Ishikawa (cell line): ENCODE data around the gene PHKA2.

Experiments
- CEBPB ChIP-seq: IDR thresholded peaks from 2 replicates; pipeline ENCODE4 v1.6.1; 2012
- CREB1 ChIP-seq: IDR thresholded peaks from 2 replicates; pipeline ENCODE4 v1.6.1; 2012; ENCODE audit warnings: low read depth
- EGR1 ChIP-seq: IDR thresholded peaks from 2 replicates; pipeline ENCODE4 v1.6.1; 2012
- EP300 ChIP-seq: IDR thresholded peaks from 2 replicates; pipeline ENCODE4 v1.6.1; 2012; ENCODE audit warnings: borderline replicate concordance
- FOXM1 ChIP-seq: IDR thresholded peaks from 2 replicates; pipeline ENCODE4 v1.6.1; 2012; ENCODE audit warnings: low read depth, borderline replicate concordance
- NFIC ChIP-seq: IDR thresholded peaks from 2 replicates; pipeline ENCODE4 v1.6.1; 2012
- RAD21 ChIP-seq: IDR thresholded peaks from 2 replicates; pipeline ENCODE4 v1.6.1; 2012; ENCODE audit warnings: low read depth
- TAF1 ChIP-seq: IDR thresholded peaks from 2 replicates; pipeline ENCODE4 v1.6.1; 2012; ENCODE audit warnings: low read depth, mild to moderate bottlenecking
- TCF12 ChIP-seq: IDR thresholded peaks from 2 replicates; pipeline ENCODE4 v1.6.1; 2012; ENCODE audit warnings: low read depth
- TEAD4 ChIP-seq: IDR thresholded peaks from 2 replicates; pipeline ENCODE4 v1.6.1; 2012
- YY1 ChIP-seq: IDR thresholded peaks from 2 replicates; pipeline ENCODE4 v1.6.1; 2012; ENCODE audit warnings: low read depth
- ZBTB7A ChIP-seq: IDR thresholded peaks from 2 replicates; pipeline ENCODE4 v1.6.1; 2012; ENCODE audit warnings: low read depth
- TF ChIP-seq, protein P1 (sequence below): IDR thresholded peaks from 2 replicates; pipeline ENCODE4 v1.6.1; 2012; ENCODE audit warnings: low read depth, mild to moderate bottlenecking
- TF ChIP-seq, protein P2 (sequence below): IDR thresholded peaks from 2 replicates; pipeline ENCODE4 v1.6.1; 2012
- TF ChIP-seq, protein P3 (sequence below): IDR thresholded peaks from 2 replicates; pipeline ENCODE4 v1.6.1; 2012

Gene PHKA2

DNA sequence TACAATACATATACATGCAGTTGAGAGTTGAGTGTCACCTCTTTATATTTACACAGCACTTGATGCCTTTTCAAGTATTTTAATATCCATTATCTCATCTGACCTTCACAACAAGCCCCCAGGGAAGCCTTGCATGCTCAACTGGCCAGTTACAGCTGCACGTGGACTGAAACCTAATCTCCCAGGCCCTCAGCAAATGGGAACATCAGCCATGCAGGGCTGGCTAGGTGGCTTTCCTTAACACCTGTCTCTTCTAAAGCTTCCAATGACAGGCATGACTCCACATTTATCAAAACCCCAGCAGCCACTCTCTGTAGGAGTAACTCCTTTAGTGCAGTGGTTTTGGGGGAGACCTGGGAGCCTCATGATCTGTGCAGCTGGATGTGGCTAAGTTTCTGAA lies 56.4 kb downstream of the PHKA2 start:
- TF ChIP-seq RAD21 (no peak), TEAD4 (no peak), EGR1 (no peak), NFIC (no peak), CEBPB (no peak), TCF12 (no peak), TAF1 (no peak), EP300 (no peak), CREB1 (no peak), FOXM1 (no peak), YY1 (no peak), ZBTB7A (no peak)
- TF ChIP-seq, protein P1, sequence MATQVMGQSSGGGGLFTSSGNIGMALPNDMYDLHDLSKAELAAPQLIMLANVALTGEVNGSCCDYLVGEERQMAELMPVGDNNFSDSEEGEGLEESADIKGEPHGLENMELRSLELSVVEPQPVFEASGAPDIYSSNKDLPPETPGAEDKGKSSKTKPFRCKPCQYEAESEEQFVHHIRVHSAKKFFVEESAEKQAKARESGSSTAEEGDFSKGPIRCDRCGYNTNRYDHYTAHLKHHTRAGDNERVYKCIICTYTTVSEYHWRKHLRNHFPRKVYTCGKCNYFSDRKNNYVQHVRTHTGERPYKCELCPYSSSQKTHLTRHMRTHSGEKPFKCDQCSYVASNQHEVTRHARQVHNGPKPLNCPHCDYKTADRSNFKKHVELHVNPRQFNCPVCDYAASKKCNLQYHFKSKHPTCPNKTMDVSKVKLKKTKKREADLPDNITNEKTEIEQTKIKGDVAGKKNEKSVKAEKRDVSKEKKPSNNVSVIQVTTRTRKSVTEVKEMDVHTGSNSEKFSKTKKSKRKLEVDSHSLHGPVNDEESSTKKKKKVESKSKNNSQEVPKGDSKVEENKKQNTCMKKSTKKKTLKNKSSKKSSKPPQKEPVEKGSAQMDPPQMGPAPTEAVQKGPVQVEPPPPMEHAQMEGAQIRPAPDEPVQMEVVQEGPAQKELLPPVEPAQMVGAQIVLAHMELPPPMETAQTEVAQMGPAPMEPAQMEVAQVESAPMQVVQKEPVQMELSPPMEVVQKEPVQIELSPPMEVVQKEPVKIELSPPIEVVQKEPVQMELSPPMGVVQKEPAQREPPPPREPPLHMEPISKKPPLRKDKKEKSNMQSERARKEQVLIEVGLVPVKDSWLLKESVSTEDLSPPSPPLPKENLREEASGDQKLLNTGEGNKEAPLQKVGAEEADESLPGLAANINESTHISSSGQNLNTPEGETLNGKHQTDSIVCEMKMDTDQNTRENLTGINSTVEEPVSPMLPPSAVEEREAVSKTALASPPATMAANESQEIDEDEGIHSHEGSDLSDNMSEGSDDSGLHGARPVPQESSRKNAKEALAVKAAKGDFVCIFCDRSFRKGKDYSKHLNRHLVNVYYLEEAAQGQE, result no peak
- TF ChIP-seq, protein P2, sequence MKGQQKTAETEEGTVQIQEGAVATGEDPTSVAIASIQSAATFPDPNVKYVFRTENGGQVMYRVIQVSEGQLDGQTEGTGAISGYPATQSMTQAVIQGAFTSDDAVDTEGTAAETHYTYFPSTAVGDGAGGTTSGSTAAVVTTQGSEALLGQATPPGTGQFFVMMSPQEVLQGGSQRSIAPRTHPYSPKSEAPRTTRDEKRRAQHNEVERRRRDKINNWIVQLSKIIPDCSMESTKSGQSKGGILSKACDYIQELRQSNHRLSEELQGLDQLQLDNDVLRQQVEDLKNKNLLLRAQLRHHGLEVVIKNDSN, result no peak
- TF ChIP-seq, protein P3, sequence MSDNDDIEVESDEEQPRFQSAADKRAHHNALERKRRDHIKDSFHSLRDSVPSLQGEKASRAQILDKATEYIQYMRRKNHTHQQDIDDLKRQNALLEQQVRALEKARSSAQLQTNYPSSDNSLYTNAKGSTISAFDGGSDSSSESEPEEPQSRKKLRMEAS, result no peak

DNA sequence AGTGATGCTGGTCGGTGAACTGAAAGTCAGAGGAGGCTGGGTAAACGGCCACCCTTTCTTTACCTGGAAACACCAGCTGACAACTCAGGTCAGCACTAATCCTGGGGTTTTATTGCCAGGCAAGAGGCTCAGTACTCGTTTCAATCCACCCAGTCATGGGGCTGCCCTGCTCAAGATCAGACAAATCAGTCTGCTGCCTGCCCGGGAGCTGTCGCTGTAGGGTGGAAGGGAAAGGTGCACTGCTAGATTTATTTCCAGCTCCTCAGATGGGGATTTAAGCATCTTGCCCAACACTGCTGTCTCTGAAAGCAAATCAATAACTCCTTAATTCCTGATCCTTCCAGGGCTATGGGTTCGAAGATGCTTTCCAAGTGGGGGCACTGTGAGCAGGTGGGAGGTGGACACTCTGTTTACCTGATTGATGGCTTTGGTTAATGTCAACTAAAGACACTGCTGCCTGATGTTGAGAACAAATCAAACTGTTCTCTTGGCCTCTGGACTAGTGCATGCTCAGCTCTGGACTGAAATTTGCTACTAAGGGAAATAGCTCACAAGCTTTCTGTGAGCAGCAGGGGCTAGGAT lies 59.3 kb downstream of the PHKA2 start:
- TF ChIP-seq, protein P3, result no peak
- TF ChIP-seq, protein P2, result no peak

GRCh38 chrX:18920566-18920965 lies 63.3 kb downstream of the PHKA2 start:
- TF ChIP-seq, protein P2, result no peak
- TF ChIP-seq CEBPB (no peak), EGR1 (no peak), EP300 (no peak), NFIC (no peak), FOXM1 (no peak), TEAD4 (no peak), CREB1 (no peak), RAD21 (no peak), YY1 (no peak), ZBTB7A (no peak), TAF1 (no peak), TCF12 (no peak)
- TF ChIP-seq, protein P1, result no peak
- TF ChIP-seq, protein P3, result no peak

GRCh38 chrX:18920079-18920478 lies 63.8 kb downstream of the PHKA2 start:
- TF ChIP-seq, protein P3, result no peak
- TF ChIP-seq NFIC (no peak), YY1 (no peak), EP300 (no peak)
- TF ChIP-seq, protein P2, result no peak

DNA sequence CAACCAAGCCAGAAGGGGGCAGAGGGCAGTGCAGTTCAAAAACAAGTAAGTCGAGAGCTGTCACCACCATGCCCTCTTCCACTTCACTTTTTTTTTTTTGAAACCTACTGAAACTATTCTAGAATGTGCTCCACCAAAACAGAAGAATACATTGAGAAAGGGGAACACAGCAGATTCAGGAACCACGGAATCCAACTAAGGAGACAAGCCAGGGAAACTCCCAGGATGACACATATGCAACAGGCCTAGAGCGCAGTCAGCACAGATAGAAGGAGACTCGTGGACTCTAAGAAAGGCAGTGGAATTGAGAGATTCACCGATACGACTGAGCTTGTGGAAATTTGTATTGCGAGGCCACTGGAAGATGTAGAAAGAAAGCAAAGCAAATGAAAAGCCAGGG lies 66.1 kb downstream of the PHKA2 start:
- TF ChIP-seq ZBTB7A (no peak), TEAD4 (no peak), RAD21 (no peak), YY1 (no peak)
- TF ChIP-seq, protein P2, result no peak
